Measurements from ENCODE around the gene AAMDC. TPM values are rescaled to one million over a fixed set of nuclear protein-coding genes. Genes with fewer than 3 reads are reported as not detected.
A peak's percentile ranks its signal among the peaks of the same experiment; 100 is the strongest.

The AAMDC gene
- total RNA-seq, 1 donor from 2014 or later: 25.2 TPM

DNA sequence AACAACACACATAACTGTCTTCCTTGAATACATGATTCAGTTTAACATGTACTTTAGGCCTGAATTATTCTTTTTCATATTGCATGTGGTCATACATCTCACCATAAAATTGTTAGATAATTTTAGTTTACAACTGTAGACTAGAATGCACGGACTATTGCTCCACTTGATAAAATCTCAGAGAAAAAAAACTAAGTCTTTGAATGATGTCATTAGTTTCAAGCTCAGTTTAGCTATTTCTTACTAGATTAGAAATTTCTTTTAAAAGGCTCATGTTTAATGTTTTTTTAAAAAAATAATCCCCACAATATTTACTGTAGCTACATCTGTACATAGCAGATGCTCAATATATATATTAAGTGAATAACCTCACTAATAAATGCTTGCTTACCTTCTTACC lies 5.5 kb upstream of the AAMDC start:
- Mint-ChIP-seq H3K27me3 (ENCODE audit: insufficient read depth, low read depth) (peaks cover 3% of the 10 kb centered on the region), H3K4me1 (peaks cover 9% of the 10 kb centered on the region), H3K27ac (no peak overlapping the region), H3K4me3 (no peak overlapping the region), H3K36me3 (peaks cover 34% of the 10 kb centered on the region), H3K9me3 (peaks cover 16% of the 10 kb centered on the region)
- Histone ChIP-seq H2AFZ (replicated peaks) (no peak overlapping the region), H3K36me3 (no peaks in the 10 kb centered on the region), H3K79me2 (ENCODE audit: low read depth) (peaks cover 98% of the 10 kb centered on the region), H3K9me3 (ENCODE audit: low read depth) (peaks cover 5% of the 10 kb centered on the region), H3K4me2 (no peak overlapping the region), H3K27me3 (no peaks in the 10 kb centered on the region), H3K9ac (no peak overlapping the region), H4K20me1 (ENCODE audit: low read depth) (peaks cover 61% of the 10 kb centered on the region), H3K4me3 (no peak overlapping the region), H3F3A (ENCODE audit: low read depth) (peaks cover 21% of the 10 kb centered on the region), H3K4me1 (peaks cover 17% of the 10 kb centered on the region), H3K27ac (no peak overlapping the region)
- TF ChIP-seq, protein P1, sequence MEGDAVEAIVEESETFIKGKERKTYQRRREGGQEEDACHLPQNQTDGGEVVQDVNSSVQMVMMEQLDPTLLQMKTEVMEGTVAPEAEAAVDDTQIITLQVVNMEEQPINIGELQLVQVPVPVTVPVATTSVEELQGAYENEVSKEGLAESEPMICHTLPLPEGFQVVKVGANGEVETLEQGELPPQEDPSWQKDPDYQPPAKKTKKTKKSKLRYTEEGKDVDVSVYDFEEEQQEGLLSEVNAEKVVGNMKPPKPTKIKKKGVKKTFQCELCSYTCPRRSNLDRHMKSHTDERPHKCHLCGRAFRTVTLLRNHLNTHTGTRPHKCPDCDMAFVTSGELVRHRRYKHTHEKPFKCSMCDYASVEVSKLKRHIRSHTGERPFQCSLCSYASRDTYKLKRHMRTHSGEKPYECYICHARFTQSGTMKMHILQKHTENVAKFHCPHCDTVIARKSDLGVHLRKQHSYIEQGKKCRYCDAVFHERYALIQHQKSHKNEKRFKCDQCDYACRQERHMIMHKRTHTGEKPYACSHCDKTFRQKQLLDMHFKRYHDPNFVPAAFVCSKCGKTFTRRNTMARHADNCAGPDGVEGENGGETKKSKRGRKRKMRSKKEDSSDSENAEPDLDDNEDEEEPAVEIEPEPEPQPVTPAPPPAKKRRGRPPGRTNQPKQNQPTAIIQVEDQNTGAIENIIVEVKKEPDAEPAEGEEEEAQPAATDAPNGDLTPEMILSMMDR (IDR thresholded peaks at IDR 0.05): no peak
- TF ChIP-seq EZH2phosphoT487 (IDR thresholded peaks at IDR 0.05): no peak
- no peak for DNase-seq (ENCODE audit: low spot score)

GRCh38 chr11:77819411-77819920 lies 1.5 kb upstream of the AAMDC start:
- H3K9me3 ChIP-seq (ENCODE audit: low read depth): peaks cover 5% of the 10 kb centered on the region
- peaks cover 35% of the 10 kb centered on the region for H3F3A ChIP-seq (ENCODE audit: low read depth)
- H3K27ac ChIP-seq: peak overlapping the region; percentile 95
- peaks cover 75% of the 10 kb centered on the region for H3K79me2 ChIP-seq (ENCODE audit: low read depth)
- DNase-seq (ENCODE audit: low spot score): peak; percentile 91
- peaks cover 22% of the 10 kb centered on the region for H3K4me1 ChIP-seq
- peak overlapping the region; percentile 89 for H3K9ac ChIP-seq
- H4K20me1 ChIP-seq (ENCODE audit: low read depth): peaks cover 36% of the 10 kb centered on the region
- Mint-ChIP-seq H3K36me3 (peaks cover 18% of the 10 kb centered on the region), H3K27me3 (ENCODE audit: insufficient read depth, low read depth) (peaks cover 3% of the 10 kb centered on the region), H3K4me3 (peak overlapping the region; percentile 96), H3K4me1 (peaks cover 14% of the 10 kb centered on the region), H3K27ac (peak overlapping the region; percentile 87), H3K9me3 (peaks cover 13% of the 10 kb centered on the region)
- TF ChIP-seq EZH2phosphoT487 (IDR thresholded peaks at IDR 0.05) (no peak), EZH2 (IDR thresholded peaks at IDR 0.05) (no peak)
- TF ChIP-seq, protein P1 (IDR thresholded peaks at IDR 0.05): no peak
- H3K36me3 ChIP-seq: no peaks in the 10 kb centered on the region
- H3K4me2 ChIP-seq: peak overlapping the region; percentile 88
- H2AFZ ChIP-seq (replicated peaks): no peak overlapping the region
- H3K4me3 ChIP-seq: peak overlapping the region; percentile 100
- no peaks in the 10 kb centered on the region for H3K27me3 ChIP-seq

DNA sequence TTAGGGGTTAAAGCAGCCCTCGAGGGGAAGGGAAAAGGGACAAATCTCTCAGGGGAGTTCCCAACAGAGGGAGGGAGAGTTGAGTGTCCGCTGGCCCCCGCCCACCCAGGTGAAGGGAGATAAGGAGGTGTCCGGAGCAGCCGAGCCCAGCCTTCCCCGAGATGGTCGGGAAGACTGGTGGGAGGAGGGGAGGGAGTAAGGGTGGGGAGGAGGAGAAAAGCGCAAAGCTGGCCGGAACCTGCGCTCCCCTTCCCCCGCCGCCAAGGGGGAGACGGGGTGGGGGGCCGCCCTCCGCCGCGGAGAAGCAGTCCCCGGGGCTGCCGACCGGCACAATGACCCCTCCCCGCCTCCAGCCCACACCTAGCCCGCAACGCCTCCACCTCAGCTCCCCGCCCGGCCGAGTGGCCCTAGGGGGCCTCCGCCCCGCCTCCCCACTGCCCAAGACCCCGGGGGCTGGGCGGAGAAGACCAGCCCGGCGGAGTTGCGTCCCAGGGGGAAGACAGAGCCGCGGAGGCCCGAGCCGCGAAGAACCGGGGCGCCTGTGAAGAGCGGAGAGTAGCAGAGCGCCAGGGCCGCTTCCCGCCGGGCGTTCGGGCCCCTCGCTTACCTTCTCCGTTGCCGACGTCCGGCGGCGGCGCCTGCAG lies 901 bp upstream of the AAMDC start:
- Histone ChIP-seq H3K4me3 (peak overlapping the region; percentile 100), H3F3A (ENCODE audit: low read depth) (peaks cover 35% of the 10 kb centered on the region), H3K27ac (peak overlapping the region; percentile 95), H4K20me1 (ENCODE audit: low read depth) (peaks cover 36% of the 10 kb centered on the region), H3K4me2 (peak overlapping the region; percentile 88), H3K36me3 (no peaks in the 10 kb centered on the region), H3K27me3 (no peaks in the 10 kb centered on the region), H3K9ac (peak overlapping the region; percentile 89), H2AFZ (replicated peaks) (peak overlapping the region; percentile 94), H3K79me2 (ENCODE audit: low read depth) (peaks cover 69% of the 10 kb centered on the region), H3K9me3 (ENCODE audit: low read depth) (peaks cover 2% of the 10 kb centered on the region), H3K4me1 (peaks cover 22% of the 10 kb centered on the region)
- DNase-seq (ENCODE audit: low spot score): peak; percentile 80
- Mint-ChIP-seq H3K9me3 (peaks cover 9% of the 10 kb centered on the region), H3K4me1 (peaks cover 14% of the 10 kb centered on the region), H3K27me3 (ENCODE audit: insufficient read depth, low read depth) (peaks cover 3% of the 10 kb centered on the region), H3K4me3 (peak overlapping the region; percentile 96), H3K27ac (peak overlapping the region; percentile 94), H3K36me3 (peaks cover 14% of the 10 kb centered on the region)
- TF ChIP-seq, protein P1 (IDR thresholded peaks at IDR 0.05): no peak
- TF ChIP-seq EZH2phosphoT487 (IDR thresholded peaks at IDR 0.05): no peak
- no peak for TF ChIP-seq EZH2 (IDR thresholded peaks at IDR 0.05)

Data from neural progenitor cell (in vitro differentiated cells).